Measurements from ENCODE around the gene RNF113A.
"Not testable (repeated sequence)": the region's sequence is repeated elsewhere in the genome, so short reads cannot be mapped to it uniquely, and the experiment has no call there.

The RNF113A gene

GRCh38 chrX:119871599-119872395 is at the start of gene RNF113A, which contains the start of gene NDUFA1:
Gene RNF113A (minus strand): TSS chrX:119871733. CDS start chrX:119871613, 120 bp downstream.
Gene NDUFA1 (plus strand): TSS chrX:119871832. CDS start chrX:119871912, 80 bp downstream.
- DNase-seq: peak; percentile 91

- no peak for DNase-seq
Observed at GRCh38 chrX:119919835-119920585, 48.5 kb upstream of the RNF113A start.

GRCh38 chrX:119917877-119918276 is 46.3 kb upstream of the RNF113A start:
- DNase-seq: no peak

- no peak for DNase-seq
Observed at GRCh38 chrX:119916310-119916709, 44.8 kb upstream of the RNF113A start.

GRCh38 chrX:119900976-119901375 is 29.4 kb upstream of the RNF113A start:
- DNase-seq: no peak

- DNase-seq: no peak
Observed at GRCh38 chrX:119899125-119899524, 27.6 kb upstream of the RNF113A start.

GRCh38 chrX:119895843-119896326 is 24.4 kb upstream of the RNF113A start, which contains the start of gene AKAP14:
Gene AKAP14 (plus strand): TSS chrX:119895893. CDS start chrX:119903224, 7,331 bp downstream.
- DNase-seq: no peak

- DNase-seq: not testable (repeated sequence)
Observed at GRCh38 chrX:119891961-119892692, 20.6 kb upstream of the RNF113A start.

- DNase-seq: not testable (repeated sequence)
Observed at GRCh38 chrX:119890626-119891025, 19.1 kb upstream of the RNF113A start.

- DNase-seq: peak; percentile 69
Observed at GRCh38 chrX:119887721-119888425, 16.3 kb upstream of the RNF113A start.

- peak; percentile 51 for DNase-seq
Observed at GRCh38 chrX:119885554-119886428, 14.3 kb upstream of the RNF113A start.

- DNase-seq: peak; percentile 60
Observed at GRCh38 chrX:119880552-119881437, 9.3 kb upstream of the RNF113A start.

GRCh38 chrX:119880076-119880475 is 8.5 kb upstream of the RNF113A start:
- peak; percentile 16 for DNase-seq

GRCh38 chrX:119878740-119879139 is 7.2 kb upstream of the RNF113A start:
- DNase-seq: no peak

- no peak for DNase-seq
Observed at GRCh38 chrX:119871245-119871598, 311 bp downstream of the RNF113A start.

- DNase-seq: peak; percentile 39
Observed at GRCh38 chrX:119870626-119871131, 854 bp downstream of the RNF113A start.

- no peak for DNase-seq
Observed at GRCh38 chrX:119853444-119853843, 18.1 kb downstream of the RNF113A start.

GRCh38 chrX:119852382-119853353 is 18.9 kb downstream of the RNF113A start, which contains the start of gene UPF3B:
Gene UPF3B (minus strand): TSS chrX:119852963. CDS start chrX:119852928, 35 bp downstream.
- DNase-seq: peak; percentile 97

GRCh38 chrX:119833905-119834304 is 37.6 kb downstream of the RNF113A start:
- DNase-seq: no peak
